ENCODE measurements around the gene NPHP4.
"Not testable (repeated sequence)": the region's sequence is repeated elsewhere in the genome, so short reads cannot be mapped to it uniquely, and the experiment has no call there.

NPHP4 gene

DNA sequence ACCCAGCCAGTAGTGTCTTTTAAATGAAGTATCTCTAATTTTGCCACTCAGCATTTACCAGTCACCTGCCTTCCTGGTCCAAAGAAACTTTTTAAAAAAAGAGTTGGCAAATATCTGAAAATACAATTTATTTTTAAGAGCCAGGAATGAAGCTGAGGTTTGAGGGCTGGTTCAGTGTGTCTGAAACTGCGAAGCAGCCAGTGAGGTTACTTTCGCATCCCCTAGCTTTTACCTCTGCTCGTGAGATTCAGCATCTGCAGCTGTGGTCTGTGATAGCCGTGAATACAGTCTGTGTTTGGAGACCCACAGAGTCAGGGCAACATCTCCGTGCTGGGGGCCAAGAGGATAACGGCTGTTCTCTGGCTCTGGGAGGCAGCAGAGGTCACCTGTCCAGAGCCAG, 32.2 kb upstream of the NPHP4 start:
- no peak for DNase-seq (ENCODE audit: low read depth, low spot score)

DNA sequence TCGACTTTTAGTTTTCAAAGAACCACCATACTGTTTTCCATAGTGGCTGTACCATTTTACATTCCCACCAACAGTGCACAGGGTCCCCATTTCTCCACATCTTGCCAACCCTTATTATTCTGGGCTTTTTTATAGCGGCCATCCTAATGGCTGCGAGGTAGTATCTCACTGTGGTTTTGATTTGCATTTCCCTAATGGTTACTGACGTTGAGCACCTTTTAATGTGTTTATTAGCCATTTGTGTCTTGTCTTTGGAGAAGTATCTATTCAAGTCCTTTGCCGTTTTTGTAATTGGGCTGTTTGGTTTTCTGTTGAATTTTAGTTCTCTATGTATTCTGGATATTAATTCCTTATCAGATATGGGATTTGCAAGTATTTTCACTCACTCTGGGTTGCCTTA, 31.1 kb upstream of the NPHP4 start:
- DNase-seq (ENCODE audit: low read depth, low spot score) = no peak

DNA sequence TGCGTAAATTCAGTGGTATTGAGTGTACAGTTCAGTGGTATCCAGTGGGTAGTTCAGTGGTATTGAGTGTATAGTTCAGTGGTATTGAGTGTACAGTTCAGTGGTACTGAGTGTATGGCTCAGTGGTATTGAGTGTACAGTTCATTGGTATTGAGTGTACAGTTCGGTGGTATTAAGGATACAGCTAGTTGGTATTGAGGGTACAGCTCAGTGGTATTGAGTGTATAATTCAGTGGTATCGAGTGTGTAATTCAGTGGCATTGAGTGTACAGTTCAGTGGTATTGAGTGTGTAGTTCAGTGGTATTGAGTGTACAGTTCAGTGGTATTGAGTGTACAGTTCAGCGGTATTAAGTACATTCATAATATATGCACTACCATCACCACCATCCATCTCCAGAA, 30.0 kb upstream of the NPHP4 start:
- no peak for DNase-seq (ENCODE audit: low read depth, low spot score)

DNA sequence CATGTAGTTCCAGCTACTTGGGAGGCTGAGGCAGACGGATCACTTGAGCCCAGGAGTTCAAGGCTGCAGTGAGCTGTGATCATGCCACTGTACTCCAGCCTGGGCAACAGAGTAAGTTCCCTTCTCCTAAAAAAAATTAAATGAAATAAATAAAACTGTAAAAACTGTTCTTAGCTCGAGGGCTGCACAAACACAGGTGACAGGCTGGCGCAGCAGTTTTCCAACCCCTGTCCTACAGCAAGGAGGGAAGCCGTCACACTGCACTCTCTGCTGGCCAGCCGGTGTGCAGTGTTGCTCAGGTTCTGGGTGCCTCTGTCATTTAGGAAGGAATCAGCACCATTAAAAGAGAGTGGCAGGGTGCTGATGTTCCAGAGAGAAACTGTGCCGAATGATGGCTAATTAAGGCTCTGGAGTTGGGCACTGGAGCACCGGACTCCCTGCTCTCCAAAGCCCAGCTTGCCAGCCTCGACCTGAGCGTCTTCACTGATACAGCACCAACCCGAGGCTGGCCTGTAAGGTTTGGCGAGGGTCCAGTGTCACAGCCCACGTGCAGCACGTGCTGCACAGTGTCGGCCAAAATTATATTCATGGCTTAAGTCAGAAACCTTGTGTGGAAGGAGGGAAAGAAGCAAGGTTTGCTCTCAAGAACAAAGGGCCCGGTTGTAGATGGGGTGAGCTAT, 27.1 kb upstream of the NPHP4 start:
- DNase-seq (ENCODE audit: low read depth, low spot score) = no peak

DNA sequence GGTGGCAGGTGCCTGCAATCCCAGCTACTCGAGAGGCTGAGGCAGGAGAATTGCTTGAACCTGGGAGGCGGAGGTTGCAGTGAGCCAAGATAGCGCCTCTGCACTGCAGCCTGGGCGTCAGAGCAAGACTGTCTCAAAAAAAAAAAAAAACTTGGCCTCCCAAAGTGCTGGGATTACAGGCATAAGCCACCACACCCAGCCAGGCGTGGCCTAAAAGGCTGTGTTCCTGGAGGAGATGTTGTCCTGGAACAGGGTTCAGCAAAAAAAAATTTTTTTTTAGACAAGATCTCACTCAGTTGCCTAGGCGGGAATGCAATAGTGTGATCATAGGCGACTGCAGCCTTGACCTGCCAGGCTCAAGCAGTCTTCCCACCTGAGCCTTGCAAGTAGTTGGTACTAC, 25.4 kb upstream of the NPHP4 start:
- not testable (repeated sequence) for DNase-seq (ENCODE audit: low read depth, low spot score)

DNA sequence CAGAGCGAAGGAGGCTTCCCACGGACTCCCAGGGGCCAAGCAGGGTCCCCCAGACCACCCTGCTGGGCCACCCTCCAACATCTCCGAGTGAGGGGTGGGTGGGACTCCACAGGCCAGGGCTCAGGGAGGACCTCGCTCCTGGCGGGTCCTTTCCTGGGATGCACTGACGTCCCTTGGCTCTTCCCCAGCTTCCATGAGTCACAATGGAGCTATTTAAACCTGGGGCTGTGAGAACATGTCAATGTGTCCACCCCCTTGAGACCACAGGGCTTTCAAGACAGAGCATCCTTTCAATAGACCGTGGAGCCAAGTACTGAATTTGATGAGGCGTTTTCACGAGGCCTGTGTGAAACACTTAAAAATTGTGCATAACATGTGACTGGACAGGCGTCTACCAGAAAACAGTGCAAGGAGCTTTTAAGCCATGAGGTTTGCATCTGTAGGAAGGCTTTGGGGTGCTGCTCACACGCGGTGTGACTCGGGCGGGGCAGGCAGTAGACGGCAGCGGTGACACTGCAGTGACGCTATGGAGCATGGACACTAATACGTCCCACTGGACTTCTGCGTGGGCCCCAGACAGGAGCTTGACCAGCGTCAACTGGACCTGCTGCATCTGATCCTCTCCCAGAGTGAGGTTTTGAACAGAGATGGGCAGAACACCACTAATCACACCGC, 24.1 kb upstream of the NPHP4 start:
- no peak for DNase-seq (ENCODE audit: low read depth, low spot score)

DNA sequence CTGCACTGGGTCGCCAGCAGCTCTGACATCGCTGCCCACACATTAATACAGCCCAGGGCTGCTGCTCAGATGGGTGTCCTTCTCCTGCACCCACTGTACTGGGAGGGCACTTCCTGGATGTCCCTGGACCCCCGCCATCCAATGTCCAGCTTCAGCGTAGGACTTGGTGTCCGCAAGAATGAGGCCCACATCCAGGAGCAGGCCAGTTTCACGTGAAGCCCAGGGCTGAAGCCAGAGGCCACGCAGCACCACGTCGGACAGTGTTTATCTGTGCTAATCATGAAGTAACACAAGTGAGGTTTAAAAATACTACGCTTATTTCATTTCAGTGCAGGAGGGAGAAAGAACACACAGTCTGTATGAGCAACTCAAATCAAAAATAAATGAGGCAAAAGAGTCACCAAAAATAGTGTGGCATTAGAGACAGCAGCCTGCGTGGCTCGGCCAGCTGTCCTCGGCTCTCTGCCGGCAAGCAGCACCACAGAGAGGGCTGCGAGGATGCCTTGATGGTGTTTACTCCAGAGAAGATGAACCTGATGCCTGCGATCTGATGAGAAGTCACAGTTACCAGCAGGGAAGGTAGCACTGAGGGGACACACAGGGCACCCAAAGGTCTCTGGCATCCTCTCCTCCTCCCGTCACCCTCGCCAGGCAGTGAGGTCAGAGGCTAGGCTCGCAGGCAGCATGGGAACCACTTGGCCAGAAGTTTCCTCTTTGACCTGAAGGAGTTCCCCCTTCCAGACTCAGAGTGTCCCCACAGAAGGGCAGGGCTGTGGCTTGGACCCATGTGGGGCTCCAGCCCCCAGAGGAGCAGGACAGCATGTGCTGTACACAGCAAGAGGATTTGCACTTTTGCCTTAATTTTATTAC, 22.1 kb upstream of the NPHP4 start:
- DNase-seq (ENCODE audit: low read depth, low spot score) = no peak

GRCh38 chr1:6013491-6013890, 21.3 kb upstream of the NPHP4 start:
- DNase-seq (ENCODE audit: low read depth, low spot score) = no peak

DNA sequence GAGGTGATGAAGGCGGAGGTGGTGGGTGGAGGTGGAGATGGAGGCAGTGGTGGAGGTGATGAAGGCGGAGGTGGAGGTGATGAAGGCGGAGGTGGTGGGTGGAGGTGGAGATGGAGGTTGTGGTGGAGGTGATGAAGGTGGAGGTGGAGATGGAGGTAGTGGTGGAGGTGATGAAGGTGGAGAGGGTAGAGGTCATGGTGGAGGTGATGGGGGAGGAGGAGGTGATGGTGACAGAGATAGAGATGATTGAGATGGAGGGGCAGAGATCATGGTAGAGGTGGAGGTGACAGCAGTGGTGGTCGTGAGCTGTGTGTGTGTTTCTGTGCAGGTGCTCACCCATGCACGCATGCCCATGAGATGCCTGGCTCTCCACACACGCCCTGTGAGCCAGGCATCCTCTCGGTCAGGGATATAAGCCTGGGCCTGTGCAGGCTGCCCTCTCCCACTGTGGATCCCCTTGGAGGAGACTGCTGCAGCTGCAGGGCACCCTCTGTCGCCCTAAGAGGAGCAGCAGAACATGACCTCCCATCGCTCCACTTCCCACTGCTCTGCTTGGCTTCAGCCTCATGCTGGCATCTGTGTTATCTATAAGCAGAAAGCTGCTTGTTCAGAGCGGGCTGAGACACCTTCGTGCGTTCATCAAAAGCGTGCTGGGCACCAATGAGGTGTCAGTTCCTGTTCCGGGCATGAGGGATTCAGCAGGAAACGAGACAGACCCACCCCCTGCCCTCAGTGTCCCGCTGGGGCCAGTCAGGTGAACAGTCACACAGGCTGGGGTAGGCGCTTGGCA, 20.5 kb upstream of the NPHP4 start:
- no peak for DNase-seq (ENCODE audit: low read depth, low spot score)

- DNase-seq (ENCODE audit: low read depth, low spot score) = no peak
These were observed 19.7 kb upstream of the NPHP4 start for GRCh38 chr1:6011946-6012258.

- no peak for DNase-seq (ENCODE audit: low read depth, low spot score)
These were observed 19.1 kb upstream of the NPHP4 start for GRCh38 chr1:6011161-6011945.

DNA sequence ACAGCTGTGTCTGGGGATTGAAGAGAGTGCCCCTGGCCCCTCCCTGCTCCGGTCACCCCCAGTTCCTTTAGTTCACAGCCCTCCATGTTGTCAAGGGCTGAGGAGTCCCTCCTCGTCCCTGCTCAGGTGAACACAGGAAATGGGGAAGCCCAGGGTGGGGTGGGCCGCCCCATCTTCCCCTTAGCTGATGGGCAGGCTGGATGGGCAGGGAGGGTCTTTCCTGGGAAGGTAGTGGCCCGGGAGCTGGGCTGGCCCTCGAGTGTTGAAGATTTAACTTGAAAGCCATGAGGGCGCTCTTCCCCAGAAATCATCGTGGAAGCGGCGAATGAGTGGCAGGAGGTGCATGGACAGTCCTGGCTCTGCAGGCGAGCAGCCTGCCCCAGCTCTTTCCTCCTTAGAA, 18.3 kb upstream of the NPHP4 start:
- no peak for DNase-seq (ENCODE audit: low read depth, low spot score)

- no peak for DNase-seq (ENCODE audit: low read depth, low spot score)
These were observed 17.2 kb upstream of the NPHP4 start for GRCh38 chr1:6009120-6010040.

DNA sequence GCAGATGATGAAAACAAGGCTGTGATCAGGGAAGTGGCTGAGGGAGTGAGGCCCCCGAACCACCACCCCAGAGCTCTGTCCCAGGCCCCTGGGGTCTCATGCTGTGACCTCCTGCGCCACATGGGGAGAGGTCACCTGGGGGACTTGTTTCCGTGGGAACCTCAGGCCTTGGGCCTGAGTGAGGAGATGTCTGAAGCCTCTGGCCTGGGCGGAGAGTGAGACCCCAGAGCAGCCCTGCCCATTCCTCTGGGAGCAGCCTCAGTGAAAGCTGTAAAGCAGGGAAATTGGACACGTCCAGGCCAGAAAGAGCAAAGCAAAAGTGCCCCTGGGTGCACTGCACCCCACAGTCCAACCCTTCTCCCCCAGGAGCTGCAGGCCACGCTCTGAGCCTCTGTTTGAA, 16.5 kb upstream of the NPHP4 start:
- DNase-seq (ENCODE audit: low read depth, low spot score) = no peak

- no peak for DNase-seq (ENCODE audit: low read depth, low spot score)
These were observed 15.8 kb upstream of the NPHP4 start for GRCh38 chr1:6008084-6008415.

DNA sequence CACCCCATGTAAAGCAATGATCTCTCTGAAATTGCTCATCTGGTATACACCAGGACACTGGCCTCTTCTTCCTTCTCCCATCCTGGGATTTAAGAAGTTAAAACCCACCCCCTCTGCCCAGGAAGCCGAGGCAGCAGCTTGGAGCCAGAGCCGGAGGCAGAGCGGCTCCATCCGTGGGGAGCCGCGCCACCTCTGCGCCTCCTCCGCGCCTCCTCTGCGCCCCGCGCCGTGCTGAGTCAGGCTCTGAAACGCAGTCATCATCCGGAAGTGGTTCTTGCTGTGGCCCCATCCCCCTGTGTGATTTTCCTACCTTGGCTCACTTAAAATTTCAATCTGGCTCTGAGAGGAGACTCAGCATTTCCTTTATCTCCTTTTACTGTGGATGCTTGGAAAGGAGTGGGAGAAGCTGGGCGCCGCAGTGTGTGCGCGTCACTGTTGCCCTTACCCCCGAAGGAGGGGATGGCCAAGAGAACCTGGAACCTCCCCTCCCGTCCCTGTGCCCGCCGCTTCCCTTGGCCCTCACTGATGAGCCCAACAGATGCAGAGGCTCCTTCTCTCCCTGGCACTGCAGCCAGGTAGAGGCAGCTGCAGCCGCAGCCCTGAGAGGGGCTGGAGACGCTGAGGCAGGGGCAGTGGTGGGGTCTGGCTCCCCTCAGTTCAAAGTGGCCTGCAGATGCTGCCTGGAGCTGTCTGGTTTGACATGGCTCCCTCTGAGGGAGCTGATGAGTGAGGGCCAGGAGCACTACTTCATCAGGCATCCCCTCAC, 15.3 kb upstream of the NPHP4 start:
- no peak for DNase-seq (ENCODE audit: low read depth, low spot score)

DNA sequence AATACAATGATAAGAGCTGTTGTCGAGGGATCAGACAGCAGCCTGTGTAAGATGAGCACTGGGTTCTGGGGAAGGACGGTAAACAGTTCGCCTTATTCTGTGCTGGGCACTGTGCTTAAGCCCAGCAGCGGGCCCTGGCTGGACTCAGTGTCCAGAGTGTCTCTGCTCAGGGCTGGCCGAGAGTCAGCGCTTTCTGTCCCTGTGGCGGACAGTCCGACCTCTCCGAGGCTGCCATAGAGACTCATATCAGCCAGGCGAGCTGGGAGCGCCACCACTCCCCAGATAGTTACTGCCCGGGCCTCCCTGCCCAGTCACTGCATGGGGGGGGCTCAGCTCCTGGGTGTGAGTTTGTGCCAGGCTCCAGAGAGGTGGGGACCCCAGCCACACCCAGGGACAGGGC, 14.7 kb upstream of the NPHP4 start:
- no peak for DNase-seq (ENCODE audit: low read depth, low spot score)

DNA sequence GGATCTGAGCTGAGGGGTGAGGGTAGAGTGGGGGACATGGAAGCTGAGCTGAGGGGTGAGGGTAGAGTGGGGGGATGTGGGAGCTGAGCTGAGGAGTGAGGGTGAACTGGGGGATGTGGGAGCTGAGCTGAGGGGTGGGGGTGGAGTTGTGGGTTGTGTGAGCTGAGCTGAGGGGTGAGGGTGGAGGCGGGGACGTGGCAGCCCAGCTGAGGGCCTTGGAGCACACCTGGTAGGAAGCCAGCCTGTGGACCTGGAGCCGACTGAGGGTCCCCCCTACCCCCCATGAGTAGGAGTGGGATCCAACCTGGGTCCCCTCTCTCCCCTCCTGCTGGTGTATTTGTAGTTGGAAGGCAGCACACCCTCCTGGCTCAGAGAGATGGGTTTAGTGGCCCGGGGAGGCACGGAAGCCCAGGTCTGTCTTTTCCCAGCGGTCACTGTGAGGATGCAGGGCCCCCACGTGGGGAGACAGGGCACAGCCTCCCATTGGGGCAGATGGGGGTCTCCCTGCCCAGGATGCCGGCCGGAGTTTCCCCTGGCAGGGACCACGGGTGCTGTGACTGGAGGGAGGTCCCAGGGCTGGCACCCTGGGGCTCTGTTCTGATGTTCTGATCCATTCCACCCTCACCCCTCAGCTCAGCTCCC, 13.2 kb upstream of the NPHP4 start:
- no peak for DNase-seq (ENCODE audit: low read depth, low spot score)
